ENCODE results near the gene STOML1. TPM values are rescaled to one million over a fixed set of nuclear protein-coding genes. Genes with fewer than 3 reads are reported as not detected.

The STOML1 gene
- total RNA-seq, 4 donors from 2014 or later: 15.3 to 42.1 (median 30.1) TPM

Other genes starting within 250 kb of the STOML1 start
- gene INSYN1, start 238.9 kb downstream of the STOML1 start, total RNA-seq: 1 to 10 TPM in 3 of 4 donors, under 1 TPM in 1; 0.83 to 2.5 (median 2.0) TPM
- gene TBC1D21, start 118.7 kb downstream of the STOML1 start, total RNA-seq: not detected
- gene LOXL1, start 65.8 kb downstream of the STOML1 start, total RNA-seq: 10 to 100 TPM in 3 of 4 donors, 1 to 10 TPM in 1; 9.9 to 15.2 (median 12.0) TPM
- gene PML, start 2.4 kb upstream of the STOML1 start, total RNA-seq: 100 to 1,000 TPM in 1 of 4 donors, 10 to 100 TPM in 3; 55.9 to 141 (median 76.5) TPM
- under 1 TPM in 2 of 4 donors, not detected in 2; 0.22 to 0.54 TPM for gene GOLGA6A, start 90.3 kb upstream of the STOML1 start, total RNA-seq
- under 1 TPM in 1 of 4 donors, not detected in 3; 0.40 TPM for gene ISLR2, start 138.3 kb upstream of the STOML1 start, total RNA-seq
- 100 to 1,000 TPM in 2 of 4 donors, 10 to 100 TPM in 2; 90.8 to 151 (median 97.7) TPM for gene ISLR, start 181.4 kb upstream of the STOML1 start, total RNA-seq
- gene STRA6, start 210.5 kb upstream of the STOML1 start, total RNA-seq: not detected
- gene CCDC33, start 244.0 kb upstream of the STOML1 start, total RNA-seq: under 1 TPM in 1 of 4 donors, not detected in 3; 0.13 TPM